Subcutaneous abdominal adipose tissue (tissue), 5 donors: ENCODE measurements around the gene PLXDC2.

Experiments used
- H3K27ac ChIP-seq: one replicate; pipeline ENCODE4 v1.7.0; 2013; ENCODE audit warnings: low read depth, mild to moderate bottlenecking, inconsistent platforms, low read length, moderate library complexity
- H3K27me3 ChIP-seq, 5 donors: one replicate each; pipeline ENCODE4 v1.7.0; 2013; ENCODE audit warnings: low read length in 5 of 5, inconsistent platforms in 1 of 5; ENCODE audit not compliant: control insufficient read depth in 5 of 5, insufficient read depth in 4 of 5
- H3K36me3 ChIP-seq, 5 donors: one replicate each; pipeline ENCODE4 v1.7.0; 2013; ENCODE audit warnings: low read length in 5 of 5; ENCODE audit not compliant: control insufficient read depth in 5 of 5, insufficient read depth in 5 of 5
- H3K4me1 ChIP-seq, 5 donors: one replicate each; pipeline ENCODE4 v1.7.0; 2013; ENCODE audit warnings: low read length in 5 of 5, mild to moderate bottlenecking in 3 of 5, moderate library complexity in 1 of 5; ENCODE audit not compliant: control insufficient read depth in 5 of 5, insufficient read depth in 5 of 5
- H3K4me3 ChIP-seq, 5 donors: one replicate each; pipeline ENCODE4 v1.7.0; 2013; ENCODE audit warnings: low read length in 5 of 5, low read depth in 1 of 5
- H3K9ac ChIP-seq, 5 donors: one replicate each; pipeline ENCODE4 v1.7.0; 2013; ENCODE audit warnings: low read length in 5 of 5, mild to moderate bottlenecking in 4 of 5, moderate library complexity in 3 of 5
- H3K9me3 ChIP-seq, 5 donors: one replicate each; pipeline ENCODE4 v1.7.0; 2013; ENCODE audit warnings: low read length in 5 of 5; ENCODE audit not compliant: control insufficient read depth in 5 of 5
- donor health status: healthy.
- donor health status: healthy.
- donor health status: healthy.
- donor health status: healthy.
- donor health status: healthy.

The PLXDC2 gene

GRCh38 chr10:19788075-19788686 is 28.1 kb upstream of the PLXDC2 start:
- Histone ChIP-seq H3K4me1 (peaks cover 0 to 3% (median 0%) of the 10 kb centered on the region in 5 donors), H3K9ac (no peak overlapping the region), H3K36me3 (no peaks in the 10 kb centered on the region), H3K4me3 (no peak overlapping the region), H3K9me3 (no peaks in the 10 kb centered on the region), H3K27ac (no peak overlapping the region), H3K27me3 (no peaks in the 10 kb centered on the region)

- Histone ChIP-seq H3K36me3 (no peaks in the 10 kb centered on the region), H3K27ac (no peak overlapping the region), H3K4me1 (peaks cover 0 to 3% (median 0%) of the 10 kb centered on the region in 5 donors), H3K9me3 (no peaks in the 10 kb centered on the region), H3K27me3 (no peaks in the 10 kb centered on the region), H3K4me3 (no peak overlapping the region), H3K9ac (no peak overlapping the region)
Observed at GRCh38 chr10:19788902-19789301, 27.3 kb upstream of the PLXDC2 start.

GRCh38 chr10:19789607-19790006 is 26.6 kb upstream of the PLXDC2 start:
- Histone ChIP-seq H3K27ac (no peak overlapping the region), H3K4me1 (peaks cover 0 to 3% (median 0%) of the 10 kb centered on the region in 5 donors), H3K27me3 (no peaks in the 10 kb centered on the region), H3K36me3 (no peaks in the 10 kb centered on the region), H3K9me3 (no peaks in the 10 kb centered on the region), H3K4me3 (no peak overlapping the region), H3K9ac (no peak overlapping the region)

GRCh38 chr10:19791032-19791431 is 25.2 kb upstream of the PLXDC2 start:
- Histone ChIP-seq H3K27me3 (no peaks in the 10 kb centered on the region), H3K4me1 (no peaks in the 10 kb centered on the region), H3K36me3 (no peaks in the 10 kb centered on the region), H3K4me3 (no peak overlapping the region), H3K9ac (no peak overlapping the region), H3K27ac (no peak overlapping the region), H3K9me3 (no peaks in the 10 kb centered on the region)

GRCh38 chr10:19795684-19796083 is 20.5 kb upstream of the PLXDC2 start:
- Histone ChIP-seq H3K4me1 (no peaks in the 10 kb centered on the region), H3K36me3 (no peaks in the 10 kb centered on the region), H3K4me3 (no peak overlapping the region), H3K9ac (no peak overlapping the region), H3K9me3 (no peaks in the 10 kb centered on the region), H3K27ac (no peak overlapping the region), H3K27me3 (no peaks in the 10 kb centered on the region)

GRCh38 chr10:19800161-19800560 is 16.1 kb upstream of the PLXDC2 start:
- no peaks in the 10 kb centered on the region for H3K27me3 ChIP-seq

GRCh38 chr10:19801369-19801768 is 14.9 kb upstream of the PLXDC2 start:
- peaks cover 0 to 3% (median 0%) of the 10 kb centered on the region in 5 donors for H3K9me3 ChIP-seq
- H3K4me3 ChIP-seq, result no peak overlapping the region
- H3K36me3 ChIP-seq, result no peaks in the 10 kb centered on the region
- no peak overlapping the region for H3K9ac ChIP-seq
- H3K27me3 ChIP-seq, result no peaks in the 10 kb centered on the region
- H3K27ac ChIP-seq, result no peak overlapping the region
- H3K4me1 ChIP-seq, result no peaks in the 10 kb centered on the region

More at GRCh38 chr10:19800161-19800560, 16.1 kb upstream of the PLXDC2 start:
- Histone ChIP-seq H3K4me1 (no peaks in the 10 kb centered on the region), H3K27ac (no peak overlapping the region), H3K36me3 (no peaks in the 10 kb centered on the region), H3K9ac (no peak overlapping the region), H3K4me3 (no peak overlapping the region), H3K9me3 (peaks cover 0 to 3% (median 0%) of the 10 kb centered on the region in 5 donors)

- H3K27ac ChIP-seq, result no peak overlapping the region
- H3K9ac ChIP-seq, result no peak overlapping the region
- H3K27me3 ChIP-seq, result no peaks in the 10 kb centered on the region
- H3K4me1 ChIP-seq, result no peaks in the 10 kb centered on the region
- no peaks in the 10 kb centered on the region for H3K36me3 ChIP-seq
- peaks cover 0 to 3% (median 0%) of the 10 kb centered on the region in 5 donors for H3K9me3 ChIP-seq
- H3K4me3 ChIP-seq, result no peak overlapping the region
Observed at GRCh38 chr10:19803676-19804075, 12.6 kb upstream of the PLXDC2 start.

- Histone ChIP-seq H3K27ac (no peak overlapping the region), H3K9me3 (peaks cover 0 to 3% (median 0%) of the 10 kb centered on the region in 5 donors), H3K9ac (no peak overlapping the region), H3K4me1 (peaks cover 0 to 16% (median 0%) of the 10 kb centered on the region in 5 donors), H3K27me3 (no peaks in the 10 kb centered on the region), H3K36me3 (no peaks in the 10 kb centered on the region), H3K4me3 (no peak overlapping the region)
Observed at GRCh38 chr10:19809481-19809880, 6.8 kb upstream of the PLXDC2 start.

GRCh38 chr10:19811540-19811939 is 4.7 kb upstream of the PLXDC2 start:
- no peaks in the 10 kb centered on the region for H3K36me3 ChIP-seq
- no peak overlapping the region for H3K27ac ChIP-seq
- peaks cover 0 to 27% (median 14%) of the 10 kb centered on the region in 5 donors for H3K4me1 ChIP-seq
- peaks cover 0 to 2% (median 0%) of the 10 kb centered on the region in 5 donors for H3K9me3 ChIP-seq
- H3K27me3 ChIP-seq, result no peaks in the 10 kb centered on the region
- no peak overlapping the region for H3K9ac ChIP-seq
- no peak overlapping the region for H3K4me3 ChIP-seq
